ENCODE results near the gene TMEM219. TPM values are rescaled to one million over a fixed set of nuclear protein-coding genes. Genes with fewer than 3 reads are reported as not detected.

TMEM219 gene
- total RNA-seq, 6 experiments from 2014 or later: 49.9 to 75.9 (median 57.1) TPM

- H3K36me3 ChIP-seq: peaks cover 0 to 30% (median 9%) of the 10 kb centered on the region in 4 donors
- intact Hi-C loops (cut with DNase I): loop anchor here in 1 of 2 donors (10.0 kb wide), 1 partner anchor 179 kb away; the partner anchor contains the start of genes PAGR1 and PRRT2
- no peaks in the 10 kb centered on the region for H3K27me3 ChIP-seq
- H3K27ac ChIP-seq: no peak overlapping the region
- DNase-seq (peak in 1 of 3 donors; percentile 42), ATAC-seq (no peak)
- H3K4me1 ChIP-seq: peaks cover 0 to 18% (median 6%) of the 10 kb centered on the region in 4 donors
- TF ChIP-seq, protein P1, sequence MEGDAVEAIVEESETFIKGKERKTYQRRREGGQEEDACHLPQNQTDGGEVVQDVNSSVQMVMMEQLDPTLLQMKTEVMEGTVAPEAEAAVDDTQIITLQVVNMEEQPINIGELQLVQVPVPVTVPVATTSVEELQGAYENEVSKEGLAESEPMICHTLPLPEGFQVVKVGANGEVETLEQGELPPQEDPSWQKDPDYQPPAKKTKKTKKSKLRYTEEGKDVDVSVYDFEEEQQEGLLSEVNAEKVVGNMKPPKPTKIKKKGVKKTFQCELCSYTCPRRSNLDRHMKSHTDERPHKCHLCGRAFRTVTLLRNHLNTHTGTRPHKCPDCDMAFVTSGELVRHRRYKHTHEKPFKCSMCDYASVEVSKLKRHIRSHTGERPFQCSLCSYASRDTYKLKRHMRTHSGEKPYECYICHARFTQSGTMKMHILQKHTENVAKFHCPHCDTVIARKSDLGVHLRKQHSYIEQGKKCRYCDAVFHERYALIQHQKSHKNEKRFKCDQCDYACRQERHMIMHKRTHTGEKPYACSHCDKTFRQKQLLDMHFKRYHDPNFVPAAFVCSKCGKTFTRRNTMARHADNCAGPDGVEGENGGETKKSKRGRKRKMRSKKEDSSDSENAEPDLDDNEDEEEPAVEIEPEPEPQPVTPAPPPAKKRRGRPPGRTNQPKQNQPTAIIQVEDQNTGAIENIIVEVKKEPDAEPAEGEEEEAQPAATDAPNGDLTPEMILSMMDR (IDR thresholded peaks at IDR 0.05): no peak
- no peak for TF ChIP-seq POLR2A (IDR thresholded peaks at IDR 0.05)
- 100% methylated on average over 1 of the region's 25 CpGs for WGBS (ENCODE audit: insufficient coverage, low coverage, low lambda C conversion rate, missing lambda C conversion rate)
- no peaks in the 10 kb centered on the region for H3K9me3 ChIP-seq
- no peak overlapping the region for H3K4me3 ChIP-seq
These were observed 31.5 kb downstream of the TMEM219 start for GRCh38 chr16:29993191-29993902.

- Histone ChIP-seq H3K9me3 (no peaks in the 10 kb centered on the region), H3K27ac (no peak overlapping the region), H3K27me3 (no peaks in the 10 kb centered on the region), H3K4me1 (peaks cover 0 to 18% (median 6%) of the 10 kb centered on the region in 4 donors), H3K36me3 (peaks cover 0 to 33% (median 9%) of the 10 kb centered on the region in 4 donors), H3K4me3 (no peak overlapping the region)
- TF ChIP-seq, protein P1 (IDR thresholded peaks at IDR 0.05): no peak
- TF ChIP-seq POLR2A (IDR thresholded peaks at IDR 0.05): no peak
- ATAC-seq: no peak
- no peak for DNase-seq
- intact Hi-C loops (cut with DNase I): loop anchor here in 1 of 2 donors (10.0 kb wide), 1 partner anchor 179 kb away; the partner anchor contains the start of genes PAGR1 and PRRT2
- 76% methylated on average over 7 of the region's 9 CpGs for WGBS (ENCODE audit: insufficient coverage, low coverage, low lambda C conversion rate, missing lambda C conversion rate)
These were observed 32.2 kb downstream of the TMEM219 start for GRCh38 chr16:29993903-29994599.

GRCh38 chr16:29994600-29995323 is 32.9 kb downstream of the TMEM219 start:
- Histone ChIP-seq H3K27ac (peak overlapping the region; percentile 93 to 99 (median 95)), H3K9me3 (no peaks in the 10 kb centered on the region), H3K4me1 (peaks cover 0 to 18% (median 6%) of the 10 kb centered on the region in 4 donors), H3K4me3 (peak overlapping the region; percentile 68 to 94 (median 76)), H3K27me3 (no peaks in the 10 kb centered on the region), H3K36me3 (peaks cover 0 to 33% (median 9%) of the 10 kb centered on the region in 4 donors)
- WGBS (ENCODE audit: insufficient coverage, low coverage, low lambda C conversion rate, missing lambda C conversion rate): 15% methylated on average over 17 of the region's 24 CpGs
- no peak for TF ChIP-seq POLR2A (IDR thresholded peaks at IDR 0.05)
- TF ChIP-seq, protein P1 (IDR thresholded peaks at IDR 0.05): no peak
- DNase-seq: peak; percentile 76 to 82 (median 82)
- intact Hi-C loops (cut with DNase I): loop anchor here in 1 of 2 donors (10.0 kb wide), 1 partner anchor 180 kb away; the partner anchor contains the start of genes PAGR1 and PRRT2
- peak; percentile 67 to 74 (median 70) for ATAC-seq

DNA sequence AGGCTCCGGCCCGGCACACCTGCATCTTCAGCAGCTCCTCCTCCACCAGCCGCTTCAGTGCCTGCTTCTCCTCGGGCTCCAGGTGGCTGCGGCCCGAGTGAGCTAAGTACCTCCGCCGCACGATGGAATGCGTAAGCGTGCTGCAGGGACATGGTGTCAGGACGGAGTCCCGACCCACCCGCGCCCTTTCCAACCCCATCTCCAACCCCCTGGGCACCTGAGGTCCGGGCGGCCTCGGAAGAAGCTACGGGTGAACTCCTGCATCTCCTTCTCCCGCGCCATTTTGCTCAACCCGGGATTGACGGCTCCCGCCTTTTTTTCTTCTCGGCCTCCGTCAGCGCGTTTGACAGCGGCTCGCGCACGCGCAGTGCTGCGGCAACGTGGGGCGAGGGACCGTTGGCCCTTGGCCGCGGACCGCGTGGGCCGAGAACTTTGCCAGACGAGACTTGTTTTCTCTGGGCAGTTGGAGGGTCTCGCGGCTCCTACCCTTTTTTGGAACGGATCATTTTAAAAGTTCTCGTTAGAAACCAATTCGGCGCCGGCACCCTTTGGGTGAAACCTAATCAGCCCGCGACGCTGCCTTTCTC is 33.5 kb downstream of the TMEM219 start, which contains the start of gene HIRIP3:
Gene HIRIP3, minus strand, starts transcription at position 294 of the 587 bp plus-strand sequence. Its CDS starts 12 bp downstream, at position 282.
- whole genome bisulfite sequencing (ENCODE audit: insufficient coverage, low coverage, low lambda C conversion rate, missing lambda C conversion rate): 0% methylated on average over 42 of the region's 53 CpGs
- Histone ChIP-seq H3K4me3 (peak within 1 kb of the TSS; percentile 68 to 94 (median 76)), H3K27ac (peak within 1 kb of the TSS; percentile 93 to 99 (median 95)), H3K9me3 (no peaks in the 10 kb centered on the region), H3K36me3 (peaks cover 0 to 26% (median 9%) of the 10 kb centered on the region in 4 donors), H3K27me3 (no peaks in the 10 kb centered on the region), H3K4me1 (peaks cover 0 to 18% (median 6%) of the 10 kb centered on the region in 4 donors)
- ATAC-seq: peak; percentile 66 to 78 (median 74)
- intact Hi-C loops (cut with DNase I): loop anchor here in 1 of 2 donors (10.0 kb wide), 1 partner anchor 181 kb away; the partner anchor contains the start of genes PAGR1 and PRRT2
- TF ChIP-seq, protein P1 (IDR thresholded peaks at IDR 0.05): no peak
- peak; percentile 37 for TF ChIP-seq POLR2A (IDR thresholded peaks at IDR 0.05)
- peak; percentile 89 for DNase-seq

All from right lobe of liver (tissue), 6 donors.